Epidermal melanocyte (primary cell): ENCODE results near the gene DHX8.
A peak's percentile ranks its signal among the peaks of the same experiment; 100 is the strongest.

Source experiments
- DNase-seq: peaks from one replicate; pipeline ENCODE4 v3.0.0; 2011; ENCODE audit warnings: low spot score; ENCODE audit not compliant: insufficient read length

The DHX8 gene

GRCh38 chr17:43521389-43521788 is 37.6 kb downstream of the DHX8 start:
- no peak for DNase-seq

- no peak for DNase-seq
These were observed 41.3 kb downstream of the DHX8 start for GRCh38 chr17:43524945-43525575.

DNA sequence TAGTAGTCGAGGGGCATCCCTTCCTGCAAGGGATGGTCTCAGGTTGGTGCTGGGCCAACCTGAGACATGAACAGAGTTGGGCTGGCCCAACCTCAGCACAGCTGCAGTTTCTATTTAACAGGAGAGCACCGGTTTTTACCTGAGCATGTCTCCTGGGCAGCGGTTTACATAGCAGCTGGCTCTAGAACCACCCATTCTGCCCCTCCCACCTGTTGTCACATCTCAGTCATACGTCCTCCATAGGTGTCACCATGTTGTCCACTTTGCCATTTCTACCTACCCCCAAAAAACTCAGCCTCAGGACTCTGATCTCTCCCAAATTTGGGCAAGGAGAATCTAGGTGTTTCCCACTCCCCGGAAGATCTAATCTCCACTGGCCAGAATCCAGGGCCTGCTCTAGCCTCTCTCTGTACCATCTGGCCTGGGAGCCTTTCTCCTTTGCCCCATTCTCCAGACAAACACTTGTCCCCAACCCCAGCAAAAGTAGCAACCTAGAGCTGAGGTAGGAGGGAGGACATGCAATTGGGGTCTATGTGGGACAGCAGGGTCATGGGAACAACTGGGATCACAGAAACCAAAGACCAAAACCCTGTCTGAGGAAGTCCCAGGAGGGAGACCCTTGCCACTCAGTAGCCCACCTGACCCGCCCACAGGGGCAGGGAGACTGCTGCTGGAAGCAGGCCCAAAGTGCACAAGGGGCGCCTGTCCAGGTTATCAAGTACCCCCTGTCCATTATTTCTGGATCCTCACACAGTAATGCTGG is 43.3 kb downstream of the DHX8 start:
- DNase-seq = no peak

DNA sequence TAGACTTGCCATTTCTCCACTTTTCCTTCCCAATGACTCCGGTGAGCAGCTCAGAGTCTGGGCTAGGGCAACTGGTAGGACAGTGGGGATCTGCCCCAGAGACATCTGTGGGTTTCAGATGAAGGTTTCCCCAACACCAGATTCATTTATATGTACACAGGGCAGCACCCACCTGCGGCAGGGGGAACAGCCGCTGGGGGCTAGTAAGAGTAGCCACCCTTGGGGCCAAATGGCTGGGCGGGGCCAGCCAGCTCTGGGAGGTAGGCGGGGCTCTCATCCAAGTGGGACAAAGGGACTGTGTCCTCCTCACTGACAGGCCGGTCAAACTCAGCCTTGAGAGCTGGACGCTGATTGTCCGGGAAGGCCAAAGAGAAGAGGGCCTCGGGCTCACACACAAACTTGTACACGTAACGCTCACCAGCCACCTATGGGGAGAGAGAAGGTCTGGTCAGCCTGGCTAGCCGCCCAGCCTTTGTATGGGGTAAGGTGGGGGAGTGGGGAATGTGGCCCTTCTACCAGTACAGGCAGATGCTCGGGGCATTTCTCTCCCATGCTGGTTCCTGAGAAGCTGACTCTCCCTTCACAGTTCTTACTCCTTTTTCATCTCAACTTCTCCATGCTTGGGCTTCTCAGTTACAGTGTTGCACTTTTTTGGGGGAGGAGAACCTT is 44.7 kb downstream of the DHX8 start:
- DNase-seq = no peak

DNA sequence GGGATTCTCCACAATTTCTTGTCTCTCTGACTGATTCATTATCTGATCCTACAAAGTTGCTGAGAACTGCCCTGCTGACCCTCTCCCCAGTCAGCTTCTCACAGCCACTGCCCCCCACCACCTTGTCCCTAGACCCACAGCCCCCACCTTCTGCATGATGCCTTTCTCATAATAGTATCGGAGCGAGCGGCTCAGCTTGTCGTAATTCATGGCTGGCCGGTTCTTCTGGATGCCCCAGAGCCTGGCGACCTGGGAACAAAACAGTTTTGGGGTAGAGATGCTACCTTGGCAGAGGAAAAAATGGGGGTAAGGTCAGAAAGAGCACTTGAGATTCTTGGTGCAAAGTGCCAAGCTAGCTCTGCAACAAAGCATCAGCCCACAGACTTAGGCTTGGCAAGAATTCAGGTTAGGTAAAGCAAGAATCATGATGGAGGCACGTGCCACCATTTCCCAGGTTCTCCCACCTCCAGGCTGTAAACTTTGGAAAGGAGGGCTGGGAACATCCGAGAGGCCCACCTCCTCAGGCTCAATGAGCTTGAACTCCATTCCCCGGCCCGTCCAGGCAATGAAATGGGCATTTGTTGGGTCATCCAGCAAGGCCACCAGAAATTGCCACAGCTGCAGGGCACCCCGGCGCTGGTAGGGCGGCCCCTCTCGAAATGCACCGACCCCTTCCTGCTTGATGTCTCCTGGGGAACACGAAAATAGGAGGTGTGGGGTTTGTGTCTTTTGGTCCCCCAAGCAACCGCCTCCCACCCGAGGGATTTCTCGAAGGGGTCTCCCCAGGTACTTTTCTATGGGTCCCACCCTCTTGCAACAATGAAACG is 45.4 kb downstream of the DHX8 start:
- DNase-seq = no peak

DNA sequence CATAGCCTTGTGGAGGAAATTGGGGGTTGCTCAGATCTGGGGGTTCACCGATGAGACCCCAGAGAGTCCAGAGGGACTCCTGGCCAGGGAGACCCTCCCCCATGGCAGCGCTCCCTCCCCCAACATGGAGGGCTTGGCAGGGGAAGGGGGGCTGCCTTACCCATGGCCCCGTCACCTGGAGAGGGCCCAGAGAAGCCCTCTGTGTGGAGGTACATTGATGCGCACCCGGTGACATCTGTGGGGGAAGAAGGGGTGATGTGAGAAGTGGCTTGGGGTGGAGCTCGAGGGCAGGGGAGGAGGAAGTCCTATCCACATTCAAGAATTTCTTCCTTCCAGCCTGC is 46.1 kb downstream of the DHX8 start:
- no peak for DNase-seq

GRCh38 chr17:43530288-43531081 is 46.7 kb downstream of the DHX8 start:
- DNase-seq = no peak

- no peak for DNase-seq
These were observed 47.3 kb downstream of the DHX8 start for GRCh38 chr17:43531082-43531378.

GRCh38 chr17:43531955-43532354 is 48.2 kb downstream of the DHX8 start:
- no peak for DNase-seq

DNA sequence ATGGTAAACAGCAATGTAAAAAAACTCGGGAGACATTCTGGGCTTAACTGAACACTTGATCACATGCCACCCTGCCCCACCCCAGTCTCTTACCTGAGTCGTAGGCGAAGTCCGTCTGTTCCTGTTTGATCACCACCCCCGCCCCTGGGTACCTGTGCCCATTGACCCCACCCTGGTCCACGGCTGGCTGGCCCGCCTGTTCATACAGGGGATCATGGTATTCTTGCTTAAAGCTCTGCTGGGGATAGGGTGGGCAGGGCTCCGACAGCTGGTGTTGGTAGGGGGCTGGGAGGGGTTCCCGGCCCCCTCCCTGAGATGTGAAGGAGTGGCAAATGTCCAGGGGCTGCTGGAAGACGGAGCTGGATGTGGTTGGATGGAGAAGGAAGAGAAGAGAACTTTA is 48.8 kb downstream of the DHX8 start:
- no peak for DNase-seq

GRCh38 chr17:43533699-43534098 is 49.9 kb downstream of the DHX8 start:
- no peak for DNase-seq

- DNase-seq = peak; percentile 54
These were observed 51.1 kb downstream of the DHX8 start for GRCh38 chr17:43534909-43535308.

DNA sequence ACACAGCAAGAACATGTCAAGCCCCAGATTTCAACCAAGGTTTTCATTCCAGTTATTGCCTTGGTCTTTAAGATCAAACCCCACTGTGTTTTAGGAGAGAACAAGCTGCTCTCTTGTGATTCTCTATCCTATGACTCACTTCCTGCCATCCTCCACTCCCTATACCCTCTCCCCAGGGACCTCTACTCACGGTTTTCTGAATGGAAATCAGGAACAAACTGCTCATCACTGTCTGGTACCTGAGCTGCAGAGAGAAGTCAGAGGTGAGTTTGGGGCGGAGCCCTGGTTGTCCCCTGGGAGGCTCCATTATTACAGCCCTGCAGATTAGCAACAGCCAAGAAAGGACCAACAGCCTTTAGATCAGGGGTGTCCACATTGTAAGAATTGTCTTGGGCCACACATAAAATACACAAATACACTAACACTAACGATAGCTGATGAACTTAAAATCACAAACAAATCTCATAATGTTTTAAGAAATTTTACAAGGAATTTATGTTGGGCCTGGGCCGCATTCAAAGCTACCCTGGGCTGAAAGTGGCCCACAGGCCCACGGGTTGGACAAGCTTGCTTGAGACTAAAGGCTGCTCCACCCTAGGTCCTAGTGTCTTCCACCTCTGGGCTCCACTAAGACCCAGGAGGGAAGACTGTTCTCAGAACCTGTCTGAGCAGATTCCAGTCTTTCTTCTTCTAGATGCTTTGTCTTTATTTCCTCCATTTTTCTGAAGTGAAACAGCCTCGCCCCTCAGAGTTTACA is 52.6 kb downstream of the DHX8 start:
- DNase-seq = no peak

GRCh38 chr17:43540821-43541674 is 57.3 kb downstream of the DHX8 start:
- no peak for DNase-seq

- no peak for DNase-seq
These were observed 59.1 kb downstream of the DHX8 start for GRCh38 chr17:43542859-43543258.

DNA sequence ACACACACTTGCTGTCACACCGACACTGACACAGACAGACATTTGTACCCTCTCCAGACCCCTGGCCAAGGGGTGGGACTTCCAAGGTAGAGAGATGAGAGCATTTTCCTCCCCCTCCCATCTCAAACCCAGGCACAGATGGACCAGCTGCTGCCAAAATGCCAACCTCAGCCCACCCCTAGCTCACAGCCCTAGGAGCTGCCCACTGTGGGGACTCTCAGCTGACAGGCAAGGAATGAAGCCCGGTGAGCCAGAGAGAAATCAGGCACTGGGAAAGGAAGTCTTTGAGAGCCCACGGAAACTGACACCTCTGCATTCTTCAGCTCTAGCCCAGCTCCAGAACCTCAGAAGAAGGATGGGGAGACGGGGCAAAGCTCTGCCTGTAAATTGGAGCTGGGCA is 59.5 kb downstream of the DHX8 start:
- no peak for DNase-seq

- DNase-seq = no peak
These were observed 60.2 kb downstream of the DHX8 start for GRCh38 chr17:43543771-43544575.

DNA sequence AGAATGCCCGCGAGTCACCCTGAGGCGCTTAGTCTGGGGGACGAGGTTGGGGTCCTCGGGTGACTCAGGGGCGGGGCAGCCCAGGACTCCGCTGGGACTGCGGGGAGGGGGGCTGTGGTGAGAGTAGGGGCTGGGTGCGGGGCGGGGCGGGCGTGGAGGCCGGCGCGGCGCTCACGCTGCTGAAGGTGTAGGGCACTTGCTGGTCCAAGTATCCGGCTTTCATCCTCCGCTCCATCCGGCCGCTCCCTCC is 61.5 kb downstream of the DHX8 start:
- DNase-seq = no peak
